Central memory CD8-positive, alpha-beta T cell (primary cell): ENCODE data around the gene RASAL1.

ENCODE experiments used
- ATAC-seq: fragments of 150-1000 bp; cut with Tn5 transposase; replicated peaks from 2 replicates; pipeline ENCODE4 v1.10.0; 2022; ENCODE audit warnings: mild to moderate bottlenecking, moderate FRiP score, moderate number of reproducible peaks; ENCODE audit not compliant: poor library complexity, severe bottlenecking; ENCODE audit errors: extremely low read depth
- DNase-seq, 2 donors: peaks; one replicate each; pipeline ENCODE4 v3.0.0; 2021; ENCODE audit warnings: low spot score in 2 of 2
- H3K27ac Mint-ChIP-seq: one replicate; pipeline ENCODE4 v1.8.0; 2022; ENCODE audit warnings: low read depth, mild to moderate bottlenecking, moderate library complexity, mixed read lengths
- H3K27me3 Mint-ChIP-seq: one replicate; pipeline ENCODE4 v1.8.0; 2022; ENCODE audit warnings: mixed read lengths
- H3K36me3 Mint-ChIP-seq: one replicate; pipeline ENCODE4 v1.8.0; 2022; ENCODE audit warnings: mild to moderate bottlenecking, moderate library complexity, mixed read lengths; ENCODE audit not compliant: insufficient read depth
- H3K4me1 Mint-ChIP-seq: one replicate; pipeline ENCODE4 v1.8.0; 2022; ENCODE audit warnings: mixed read lengths
- H3K4me3 Mint-ChIP-seq: one replicate; pipeline ENCODE4 v1.8.0; 2022; ENCODE audit warnings: mild to moderate bottlenecking, moderate library complexity, mixed read lengths
- H3K9me3 Mint-ChIP-seq: one replicate; pipeline ENCODE4 v1.8.0; 2022; ENCODE audit warnings: mixed read lengths

The RASAL1 gene

GRCh38 chr12:113065126-113066007 is 70.2 kb downstream of the RASAL1 start:
- H3K27ac Mint-ChIP-seq, result peak overlapping the region; percentile 22
- no peak overlapping the region for H3K4me3 Mint-ChIP-seq
- peaks cover 12% of the 10 kb centered on the region for H3K4me1 Mint-ChIP-seq
- ATAC-seq (no peak), DNase-seq (no peak)
- H3K27me3 Mint-ChIP-seq, result no peaks in the 10 kb centered on the region
- H3K9me3 Mint-ChIP-seq, result no peaks in the 10 kb centered on the region
- peaks cover 2% of the 10 kb centered on the region for H3K36me3 Mint-ChIP-seq

GRCh38 chr12:113064395-113065125 is 71.0 kb downstream of the RASAL1 start:
- DNase-seq (no peak), ATAC-seq (no peak)
- peak overlapping the region; percentile 22 for H3K27ac Mint-ChIP-seq
- no peaks in the 10 kb centered on the region for H3K27me3 Mint-ChIP-seq
- H3K9me3 Mint-ChIP-seq, result no peaks in the 10 kb centered on the region
- no peak overlapping the region for H3K4me3 Mint-ChIP-seq
- H3K36me3 Mint-ChIP-seq, result peaks cover 2% of the 10 kb centered on the region
- peaks cover 6% of the 10 kb centered on the region for H3K4me1 Mint-ChIP-seq

GRCh38 chr12:113063396-113064350 is 71.9 kb downstream of the RASAL1 start:
- Mint-ChIP-seq H3K27ac (no peak overlapping the region), H3K27me3 (no peaks in the 10 kb centered on the region), H3K36me3 (peaks cover 2% of the 10 kb centered on the region)

GRCh38 chr12:113062502-113063395 is 72.8 kb downstream of the RASAL1 start:
- Mint-ChIP-seq H3K9me3 (no peaks in the 10 kb centered on the region), H3K27ac (no peak overlapping the region), H3K4me3 (no peak overlapping the region), H3K36me3 (peaks cover 2% of the 10 kb centered on the region), H3K4me1 (peaks cover 6% of the 10 kb centered on the region), H3K27me3 (no peaks in the 10 kb centered on the region)
- DNase-seq (no peak), ATAC-seq (no peak)

More at GRCh38 chr12:113063396-113064350, 71.9 kb downstream of the RASAL1 start:
- peaks cover 6% of the 10 kb centered on the region for H3K4me1 Mint-ChIP-seq
- no peak overlapping the region for H3K4me3 Mint-ChIP-seq
- ATAC-seq, result no peak
- no peaks in the 10 kb centered on the region for H3K9me3 Mint-ChIP-seq
- no peak for DNase-seq

GRCh38 chr12:113061061-113061694 is 74.4 kb downstream of the RASAL1 start:
- no peak for DNase-seq
- H3K4me3 Mint-ChIP-seq, result no peak overlapping the region
- peak overlapping the region; percentile 12 for H3K27ac Mint-ChIP-seq
- ATAC-seq, result no peak
- no peaks in the 10 kb centered on the region for H3K9me3 Mint-ChIP-seq
- H3K27me3 Mint-ChIP-seq, result no peaks in the 10 kb centered on the region
- H3K36me3 Mint-ChIP-seq, result peaks cover 2% of the 10 kb centered on the region
- peaks cover 6% of the 10 kb centered on the region for H3K4me1 Mint-ChIP-seq

GRCh38 chr12:113060336-113060960 is 75.1 kb downstream of the RASAL1 start:
- Mint-ChIP-seq H3K9me3 (no peaks in the 10 kb centered on the region), H3K36me3 (no peaks in the 10 kb centered on the region), H3K4me3 (no peak overlapping the region), H3K4me1 (peaks cover 6% of the 10 kb centered on the region), H3K27ac (peak overlapping the region; percentile 12), H3K27me3 (no peaks in the 10 kb centered on the region)
- DNase-seq (no peak), ATAC-seq (no peak)

GRCh38 chr12:113059071-113059595 is 76.4 kb downstream of the RASAL1 start:
- Mint-ChIP-seq H3K27me3 (no peaks in the 10 kb centered on the region), H3K9me3 (no peaks in the 10 kb centered on the region), H3K4me1 (peaks cover 8% of the 10 kb centered on the region), H3K4me3 (no peak overlapping the region), H3K27ac (no peak overlapping the region), H3K36me3 (no peaks in the 10 kb centered on the region)
- DNase-seq (no peak), ATAC-seq (no peak)

GRCh38 chr12:113058553-113058952 is 77.0 kb downstream of the RASAL1 start:
- peaks cover 8% of the 10 kb centered on the region for H3K4me1 Mint-ChIP-seq
- H3K36me3 Mint-ChIP-seq, result no peaks in the 10 kb centered on the region
- no peak overlapping the region for H3K27ac Mint-ChIP-seq
- DNase-seq, result no peak
- H3K9me3 Mint-ChIP-seq, result no peaks in the 10 kb centered on the region
- H3K4me3 Mint-ChIP-seq, result no peak overlapping the region
- no peak for ATAC-seq
- no peaks in the 10 kb centered on the region for H3K27me3 Mint-ChIP-seq

- DNase-seq, result no peak
- no peak for ATAC-seq
- Mint-ChIP-seq H3K27ac (no peak overlapping the region), H3K36me3 (no peaks in the 10 kb centered on the region), H3K4me1 (peaks cover 8% of the 10 kb centered on the region), H3K9me3 (no peaks in the 10 kb centered on the region), H3K27me3 (no peaks in the 10 kb centered on the region), H3K4me3 (peak overlapping the region; percentile 75)
Measured at GRCh38 chr12:113057565-113058485, 77.7 kb downstream of the RASAL1 start.
